ENCODE data around the gene IDI2.
"Not testable (repeated sequence)": the region's sequence is repeated elsewhere in the genome, so short reads cannot be mapped to it uniquely, and the experiment has no call there.

IDI2 gene

GRCh38 chr10:1025683-1026082 is at the start of gene IDI2:
Gene IDI2, minus strand, starts transcription at chr10:1025859. Its CDS starts 1,136 bp downstream, at chr10:1024723.
- DNase-seq = no peak

GRCh38 chr10:1074748-1075308 is 49.2 kb upstream of the IDI2 start:
- DNase-seq = no peak

- DNase-seq = no peak
Measured at GRCh38 chr10:1074052-1074747, 48.5 kb upstream of the IDI2 start.

GRCh38 chr10:1070919-1071318 is 45.3 kb upstream of the IDI2 start:
- DNase-seq = no peak

- DNase-seq = no peak
Measured at GRCh38 chr10:1068380-1069361, 43.0 kb upstream of the IDI2 start.

- DNase-seq = not testable (repeated sequence)
Measured at GRCh38 chr10:1066734-1067133, 41.1 kb upstream of the IDI2 start.

- DNase-seq = no peak
Measured at GRCh38 chr10:1064964-1065247, 39.2 kb upstream of the IDI2 start.

GRCh38 chr10:1063232-1063865 is 37.7 kb upstream of the IDI2 start:
- DNase-seq = no peak

- DNase-seq = no peak
Measured at GRCh38 chr10:1061930-1062774, 36.5 kb upstream of the IDI2 start.

GRCh38 chr10:1059902-1060301 is 34.2 kb upstream of the IDI2 start:
- no peak for DNase-seq

- DNase-seq = no peak
Measured at GRCh38 chr10:1058017-1058416, 32.4 kb upstream of the IDI2 start.

GRCh38 chr10:1057106-1057657 is 31.5 kb upstream of the IDI2 start:
- DNase-seq = peak in 1 of 58 donors; percentile 46

GRCh38 chr10:1056326-1057105 is 30.9 kb upstream of the IDI2 start, which contains the start of gene WDR37:
Gene WDR37, plus strand, starts transcription at chr10:1056385. Its CDS starts 15,771 bp downstream, at chr10:1072156.
- DNase-seq = peak in 56 of 58 donors; percentile 26 to 90 (median 80)

GRCh38 chr10:1054684-1055083 is 29.0 kb upstream of the IDI2 start:
- no peak for DNase-seq

GRCh38 chr10:1050554-1050953 is 24.9 kb upstream of the IDI2 start:
- DNase-seq = no peak

- peak in 1 of 58 donors; percentile 27 for DNase-seq
Measured at GRCh38 chr10:1050145-1050544, 24.5 kb upstream of the IDI2 start.

GRCh38 chr10:1049425-1049958 is 23.8 kb upstream of the IDI2 start:
- DNase-seq = peak in 3 of 58 donors; percentile 55 to 60 (median 59)

- DNase-seq = peak; percentile 94 to 100 (median 99)
Measured at GRCh38 chr10:1048732-1049424, 23.2 kb upstream of the IDI2 start, which contains the start of gene IDI1. Gene IDI1, minus strand, starts transcription at chr10:1049119. Its CDS starts 116 bp downstream, at chr10:1049003.

Measured in anterior cingulate cortex (tissue), 58 donors.